Activated CD4-positive, alpha-beta T cell treated with anti-CD3 and anti-CD28 coated beads, Interleukin-2, amount 50 U/mL, for 4 hours (primary cell): ENCODE results near the gene PEX26.
"Not testable (repeated sequence)": the region's sequence is repeated elsewhere in the genome, so short reads cannot be mapped to it uniquely, and the experiment has no call there.

Experiments used
- DNase-seq, 2 experiments: peaks; one replicate each; pipeline ENCODE4 v3.0.0-alpha.2; 2020

The PEX26 gene

DNA sequence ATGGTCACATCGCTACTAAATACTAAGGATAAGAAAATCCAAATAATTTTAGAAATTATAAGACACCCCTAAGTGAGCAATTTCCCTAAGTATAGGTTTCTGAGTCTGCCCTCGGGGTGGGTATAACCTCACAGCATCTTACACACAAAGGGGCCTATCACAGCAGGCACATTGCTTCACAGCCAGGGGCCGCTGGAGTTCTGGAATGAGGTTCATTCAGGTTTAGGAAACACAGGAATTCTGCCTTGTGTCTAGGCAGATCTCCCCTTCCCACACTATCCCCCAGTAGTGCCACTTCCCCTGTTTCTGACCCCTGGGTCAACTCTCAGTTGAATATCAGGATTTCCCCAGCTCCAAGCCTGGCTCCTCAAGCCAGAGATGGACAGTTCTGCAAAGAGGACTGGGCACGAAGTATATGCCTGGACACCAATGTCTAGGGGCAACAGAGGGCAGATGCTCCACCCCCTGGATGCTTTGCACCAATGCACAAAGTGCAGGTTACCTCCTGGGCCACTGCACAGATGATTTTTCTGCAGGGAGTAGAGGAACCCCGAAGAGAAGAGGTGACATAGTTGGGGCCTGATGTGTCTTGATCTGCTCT is 44.3 kb downstream of the PEX26 start:
- DNase-seq = no peak

DNA sequence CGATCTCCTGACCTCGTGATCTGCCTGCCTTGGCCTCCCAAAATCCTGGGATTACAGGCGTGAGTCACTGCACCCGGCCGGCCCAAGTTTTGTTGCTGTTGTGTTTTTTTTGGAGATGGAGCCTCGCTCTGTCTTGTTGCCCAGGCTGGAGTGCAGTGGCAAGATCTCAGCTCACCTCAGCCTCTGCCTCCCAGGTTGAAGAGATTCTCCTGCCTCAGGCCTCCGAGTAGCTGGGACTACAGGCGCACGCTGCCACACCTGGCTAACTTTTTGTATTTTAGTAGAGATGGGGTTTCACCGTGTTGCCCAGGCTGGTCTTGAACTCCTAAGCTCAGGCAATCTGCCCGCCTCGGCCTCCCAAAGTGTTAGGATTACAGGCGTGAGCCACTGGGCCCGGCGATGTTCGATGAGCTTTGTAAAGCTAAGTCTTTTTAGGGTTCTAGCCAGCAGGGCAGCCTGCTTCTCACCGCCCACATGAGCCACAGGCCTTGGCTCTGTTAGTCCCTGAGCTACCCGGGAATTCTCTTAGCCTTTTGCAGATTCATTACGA is 45.8 kb downstream of the PEX26 start:
- DNase-seq = not testable (repeated sequence)

DNA sequence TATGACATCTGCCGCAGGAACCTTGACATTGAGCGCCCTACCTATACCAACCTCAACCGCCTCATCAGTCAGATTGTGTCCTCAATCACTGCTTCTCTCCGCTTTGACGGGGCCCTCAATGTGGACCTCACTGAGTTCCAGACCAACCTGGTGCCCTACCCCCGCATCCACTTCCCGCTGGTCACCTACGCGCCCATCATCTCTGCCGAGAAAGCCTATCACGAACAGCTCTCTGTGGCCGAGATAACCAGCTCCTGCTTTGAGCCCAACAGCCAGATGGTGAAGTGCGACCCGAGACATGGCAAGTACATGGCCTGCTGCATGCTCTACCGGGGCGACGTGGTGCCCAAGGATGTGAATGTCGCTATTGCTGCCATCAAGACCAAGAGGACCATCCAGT is 48.8 kb downstream of the PEX26 start:
- no peak for DNase-seq

DNA sequence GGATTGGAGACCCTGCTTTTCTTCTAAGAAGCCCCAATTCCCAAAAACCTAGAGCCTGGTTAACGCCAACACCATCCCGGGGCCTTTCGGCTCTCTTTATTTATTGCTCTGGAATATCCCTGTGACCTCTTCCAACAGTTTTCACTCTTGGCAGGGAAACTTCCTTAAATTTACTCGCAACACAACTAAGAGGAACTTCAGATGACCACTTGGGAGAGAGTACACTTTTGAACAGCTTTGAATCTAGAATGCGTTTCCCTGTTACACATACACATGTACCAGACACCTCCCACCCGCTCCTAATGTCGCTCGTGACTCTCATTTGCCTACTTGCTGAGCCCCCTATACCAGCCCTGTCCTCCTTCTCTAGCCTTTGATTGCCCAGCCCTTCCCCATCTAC is 52.2 kb downstream of the PEX26 start:
- no peak for DNase-seq

DNA sequence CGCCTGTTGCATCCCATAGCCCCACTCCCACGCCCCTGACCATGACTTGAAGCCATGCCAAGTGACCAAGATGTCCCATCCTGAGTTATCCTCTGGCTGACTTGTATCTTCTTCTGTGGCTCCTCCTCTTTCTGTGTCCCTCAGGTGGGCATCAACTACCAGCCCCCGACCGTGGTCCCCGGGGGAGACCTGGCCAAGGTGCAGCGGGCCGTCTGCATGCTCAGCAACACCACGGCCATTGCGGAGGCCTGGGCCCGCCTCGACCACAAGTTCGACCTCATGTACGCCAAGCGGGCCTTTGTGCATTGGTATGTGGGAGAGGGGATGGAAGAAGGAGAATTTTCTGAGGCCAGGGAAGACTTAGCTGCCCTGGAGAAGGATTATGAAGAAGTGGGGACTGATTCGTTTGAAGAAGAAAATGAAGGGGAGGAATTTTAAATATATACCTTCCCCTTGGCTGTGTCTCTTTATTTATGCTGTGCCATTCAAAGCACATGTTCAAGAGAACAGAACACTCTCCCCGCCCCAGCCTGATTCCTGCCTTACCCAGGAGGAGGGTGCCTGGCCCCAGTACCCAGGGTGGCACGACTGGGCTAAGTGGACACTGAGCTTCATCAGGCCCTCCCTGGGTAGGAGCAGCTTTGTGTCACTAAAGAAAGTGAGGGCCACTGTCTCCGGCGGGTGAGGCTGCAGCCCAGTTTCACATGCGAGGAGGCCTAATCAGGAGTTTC is 53.1 kb downstream of the PEX26 start:
- no peak for DNase-seq

DNA sequence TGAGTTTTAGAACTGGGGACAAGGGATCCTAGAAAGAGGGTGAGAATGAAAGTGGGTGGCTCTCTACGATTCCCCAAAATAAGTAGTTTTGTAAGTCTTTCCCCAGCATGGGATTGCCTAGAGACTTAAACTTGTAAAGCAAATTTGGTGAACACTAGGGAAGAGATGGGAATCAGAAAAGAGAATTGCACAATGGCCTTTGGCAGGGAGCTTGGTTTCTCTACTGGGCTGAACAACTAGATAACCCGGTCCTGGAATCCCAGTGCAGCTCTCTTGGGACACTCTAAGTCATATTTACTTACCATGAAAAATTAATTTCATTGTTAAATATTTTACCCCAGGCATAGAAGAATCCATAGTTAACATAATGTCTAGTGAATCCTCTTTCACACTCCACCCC is 55.7 kb downstream of the PEX26 start:
- no peak for DNase-seq

DNA sequence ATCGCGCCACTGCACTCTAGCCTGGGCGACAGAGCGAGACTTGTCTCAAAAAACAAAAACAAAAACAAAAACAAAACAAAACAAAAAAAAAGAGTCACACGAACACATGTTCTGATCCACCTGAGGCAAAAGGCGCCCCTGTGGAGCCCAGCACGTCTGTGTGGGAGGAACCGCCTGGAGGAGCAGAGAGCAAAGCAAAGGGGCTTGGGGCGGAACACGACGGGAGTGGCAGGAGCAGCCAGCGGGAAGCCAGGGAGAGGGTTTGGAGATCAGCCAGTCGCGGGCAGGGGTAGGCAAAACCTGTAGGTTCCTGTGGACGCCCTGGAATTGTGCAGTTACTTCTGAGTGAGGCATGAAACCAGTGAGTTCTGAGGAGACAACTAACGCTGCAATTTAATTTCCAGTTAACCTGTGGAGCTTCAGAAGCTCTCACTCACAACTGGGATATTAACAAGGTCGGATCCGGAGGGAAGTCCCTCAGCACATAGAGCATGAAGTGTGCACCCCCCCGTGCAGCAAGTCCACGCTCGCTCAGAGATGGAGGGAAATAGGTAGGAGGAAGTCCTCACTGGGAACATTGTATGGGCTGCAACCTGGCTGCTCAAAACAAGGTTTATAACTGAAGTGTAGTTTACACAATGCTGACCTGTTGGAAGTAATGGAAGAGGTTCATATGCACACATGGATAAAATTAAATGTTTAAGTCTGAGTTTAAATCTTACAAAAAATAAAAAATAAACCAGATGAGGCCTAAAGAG is 59.0 kb downstream of the PEX26 start:
- DNase-seq = no peak

DNA sequence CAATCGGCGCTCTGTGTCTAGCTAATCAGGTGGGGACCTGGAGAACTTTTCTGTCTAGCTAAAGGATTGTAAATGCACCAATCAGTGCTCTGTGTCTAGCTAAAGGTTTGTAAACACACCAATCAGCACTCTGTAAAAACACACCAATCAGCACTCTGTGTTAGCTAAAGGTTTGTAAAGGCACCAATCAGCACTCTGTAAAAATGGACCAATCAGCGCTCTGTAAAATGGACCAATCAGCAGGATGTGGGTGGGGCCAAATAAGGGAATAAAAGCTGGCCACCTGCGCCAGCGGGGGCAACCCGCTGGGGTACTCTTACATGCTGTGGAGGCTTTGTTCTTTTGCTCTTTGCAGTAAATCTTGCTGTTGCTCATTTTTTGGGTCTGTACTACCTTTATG is 63.2 kb downstream of the PEX26 start:
- DNase-seq = not testable (repeated sequence)

DNA sequence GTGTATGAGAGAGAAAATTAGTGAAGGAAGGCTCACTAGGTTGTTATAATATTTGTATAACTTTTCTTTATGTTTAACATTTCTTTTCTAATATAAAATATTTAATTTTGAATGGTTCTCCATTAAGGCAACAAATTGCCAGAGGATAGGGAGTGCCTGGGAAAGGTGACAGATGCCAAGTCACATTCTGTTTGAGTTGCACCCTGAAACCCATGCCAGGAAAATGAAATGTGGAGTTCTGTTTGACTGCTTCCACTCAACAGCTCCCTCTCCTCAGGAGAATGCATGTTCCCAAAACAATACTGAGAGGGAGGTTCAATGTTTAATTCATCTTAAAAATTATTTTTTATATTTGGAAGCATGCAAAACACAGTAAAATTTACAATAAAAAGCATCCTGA is 66.3 kb downstream of the PEX26 start:
- no peak for DNase-seq

DNA sequence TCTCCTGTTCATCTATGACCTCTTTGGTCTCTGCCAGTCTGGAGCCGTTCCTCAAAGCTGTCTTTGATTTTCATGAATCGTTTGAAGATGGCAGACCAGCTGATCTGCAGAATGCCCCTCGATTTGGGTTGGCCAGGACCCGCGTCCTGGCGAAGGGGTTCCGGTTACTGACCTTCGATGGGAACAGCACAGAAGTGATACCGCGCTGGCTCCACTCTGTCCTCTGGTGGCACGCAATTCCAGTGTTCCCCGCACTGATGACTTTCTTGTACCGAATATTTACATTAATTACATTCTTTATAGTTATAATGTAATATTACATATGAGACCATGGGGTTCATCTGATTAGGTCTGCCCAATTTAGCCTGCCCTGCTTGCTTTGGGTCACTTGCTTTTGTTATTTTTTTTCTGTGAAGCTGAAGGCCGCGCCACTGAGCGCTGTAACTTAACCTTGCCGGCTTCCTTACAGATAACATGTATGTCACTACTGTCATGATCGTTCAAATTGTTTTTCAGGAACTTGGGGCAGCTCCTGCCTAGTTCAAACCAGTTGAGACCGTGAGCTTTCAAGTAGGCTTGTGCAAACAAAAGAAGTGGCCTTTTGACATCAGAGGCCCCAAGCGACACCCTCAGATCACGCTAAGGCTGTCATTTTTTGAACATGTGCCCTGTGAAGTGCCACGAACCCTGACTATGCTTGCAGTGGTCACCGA is 68.0 kb downstream of the PEX26 start:
- DNase-seq = no peak

DNA sequence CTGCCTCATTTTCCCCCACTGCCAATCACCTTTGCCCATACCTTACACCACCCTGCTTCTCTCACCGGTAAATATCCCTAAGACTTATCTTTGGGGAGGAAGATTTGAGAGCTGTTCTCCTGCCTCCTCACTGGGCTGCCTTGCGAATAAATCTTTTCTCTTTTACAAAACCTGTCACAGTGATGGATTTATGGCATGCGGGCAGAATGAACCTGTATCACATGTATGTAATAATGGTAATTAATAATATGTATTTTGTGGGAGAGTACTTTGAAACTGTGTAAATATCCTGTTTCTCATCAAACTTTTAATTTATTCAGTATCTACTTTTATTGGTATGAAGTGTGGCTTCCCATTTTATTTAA is 68.6 kb downstream of the PEX26 start:
- DNase-seq = no peak

DNA sequence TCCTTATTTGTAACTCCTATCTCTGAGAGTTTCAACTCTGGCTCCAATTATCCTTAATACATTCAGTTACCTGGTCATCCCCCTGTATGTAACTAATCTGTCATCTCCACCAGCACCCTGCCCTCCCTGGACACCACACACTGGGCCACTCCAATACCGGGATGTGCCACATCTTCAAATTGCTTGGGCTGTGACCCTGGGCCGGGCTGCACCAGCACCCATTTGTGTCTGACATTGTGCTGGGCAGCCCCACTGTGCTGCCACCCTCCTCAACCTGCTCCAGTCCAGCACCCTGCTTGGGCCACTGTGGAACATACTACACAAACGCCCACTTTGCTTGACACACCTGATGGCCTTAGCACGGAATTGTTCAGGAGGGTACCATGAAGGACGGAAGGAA is 70.0 kb downstream of the PEX26 start:
- no peak for DNase-seq

DNA sequence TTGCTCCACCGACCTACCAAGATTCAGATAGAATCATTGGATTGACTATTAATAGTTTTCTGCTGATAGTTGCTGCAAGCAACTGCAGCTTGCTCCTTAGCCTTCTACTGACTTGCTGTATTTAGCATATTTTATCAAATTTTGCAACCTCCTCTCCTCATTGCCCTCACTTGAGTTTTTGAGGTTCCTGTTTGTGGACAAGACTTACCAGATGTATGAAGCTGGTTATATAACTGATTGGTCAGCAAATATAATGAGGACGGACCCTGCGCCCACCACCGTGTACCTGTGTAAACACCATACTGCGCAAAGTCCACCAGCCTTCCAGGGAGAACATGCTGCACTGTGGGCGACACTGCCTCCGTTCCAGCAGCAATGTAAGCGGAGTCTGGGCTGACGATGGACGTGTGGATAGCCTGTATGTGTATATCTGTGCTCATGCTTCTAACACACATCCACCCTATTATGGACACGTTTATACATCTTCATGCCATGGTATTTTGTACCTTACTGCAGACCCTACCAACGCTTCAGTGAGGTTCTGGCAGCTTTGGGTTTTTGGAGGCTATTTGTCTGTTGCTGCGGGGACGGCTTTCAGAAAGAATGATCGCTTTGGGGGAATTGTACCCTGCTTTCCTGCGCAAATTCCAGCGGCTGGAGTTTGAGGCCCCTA is 70.6 kb downstream of the PEX26 start:
- DNase-seq = no peak

DNA sequence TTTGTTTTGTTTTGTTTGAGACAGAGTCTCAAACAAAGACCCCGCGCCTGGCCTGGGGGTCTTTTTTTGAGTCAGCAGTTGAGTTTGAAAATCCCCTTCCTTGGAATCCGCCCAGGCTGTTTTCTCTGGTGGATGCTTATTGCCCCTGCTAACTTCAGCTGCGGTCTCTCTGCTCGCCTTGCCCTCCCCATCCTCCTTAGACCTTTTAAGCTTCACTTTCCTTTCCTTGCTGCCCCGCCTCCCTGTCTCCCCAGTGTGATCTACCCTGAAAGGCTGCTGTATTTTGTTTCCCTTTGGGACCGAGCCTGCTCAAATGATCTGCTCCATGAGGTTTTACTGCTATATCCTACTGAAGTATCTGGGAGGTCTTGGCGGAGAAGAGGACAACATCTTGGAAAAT is 74.7 kb downstream of the PEX26 start:
- peak; percentile 31 to 35 for DNase-seq

DNA sequence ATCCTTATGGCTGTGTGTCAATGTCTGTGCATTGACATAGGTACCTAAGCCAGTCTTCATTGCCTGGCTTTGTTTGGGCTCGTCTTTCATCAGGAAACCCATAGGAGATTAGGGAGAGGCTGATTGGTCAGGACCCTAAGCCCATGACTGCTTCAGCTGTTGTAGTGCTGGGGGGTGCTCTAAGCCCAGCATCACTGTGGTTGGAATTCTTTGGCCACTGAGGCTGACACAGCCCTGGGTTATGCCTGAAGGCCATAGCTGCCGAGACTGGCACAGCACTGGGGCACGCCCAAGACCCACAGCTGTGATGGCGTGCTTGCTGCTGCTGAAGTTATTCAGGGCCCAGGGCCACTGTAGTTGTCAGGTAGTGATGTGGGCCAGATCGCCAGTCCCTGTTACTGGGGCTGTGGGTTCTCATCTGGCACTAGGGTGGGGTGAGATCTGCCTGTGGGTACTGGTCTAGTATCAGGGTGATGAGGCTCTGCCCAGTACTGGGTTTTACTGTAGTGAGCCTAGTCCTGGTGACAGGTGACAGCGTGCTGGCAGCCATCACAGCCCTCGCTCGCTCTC is 77.1 kb downstream of the PEX26 start:
- no peak for DNase-seq
